DND-41 (cell line): ENCODE results near the gene PTK6.

Experiments
- EZH2 ChIP-seq: IDR thresholded peaks from 3 replicates; pipeline ENCODE4 v1.6.1; 2012; ENCODE audit warnings: borderline replicate concordance, low read depth, mild to moderate bottlenecking, moderate library complexity, low read length, inconsistent platforms; ENCODE audit not compliant: severe bottlenecking
- TF ChIP-seq, protein P1 (sequence below): IDR thresholded peaks from 2 replicates; pipeline ENCODE4 v1.5.1; 2012; ENCODE audit warnings: borderline replicate concordance, low read length, moderate library complexity, mild to moderate bottlenecking; ENCODE audit not compliant: poor library complexity, severe bottlenecking; ENCODE audit errors: extremely low read depth

GRCh38 chr20:63488315-63489251, 48.6 kb downstream of the PTK6 start:
- TF ChIP-seq, protein P1, sequence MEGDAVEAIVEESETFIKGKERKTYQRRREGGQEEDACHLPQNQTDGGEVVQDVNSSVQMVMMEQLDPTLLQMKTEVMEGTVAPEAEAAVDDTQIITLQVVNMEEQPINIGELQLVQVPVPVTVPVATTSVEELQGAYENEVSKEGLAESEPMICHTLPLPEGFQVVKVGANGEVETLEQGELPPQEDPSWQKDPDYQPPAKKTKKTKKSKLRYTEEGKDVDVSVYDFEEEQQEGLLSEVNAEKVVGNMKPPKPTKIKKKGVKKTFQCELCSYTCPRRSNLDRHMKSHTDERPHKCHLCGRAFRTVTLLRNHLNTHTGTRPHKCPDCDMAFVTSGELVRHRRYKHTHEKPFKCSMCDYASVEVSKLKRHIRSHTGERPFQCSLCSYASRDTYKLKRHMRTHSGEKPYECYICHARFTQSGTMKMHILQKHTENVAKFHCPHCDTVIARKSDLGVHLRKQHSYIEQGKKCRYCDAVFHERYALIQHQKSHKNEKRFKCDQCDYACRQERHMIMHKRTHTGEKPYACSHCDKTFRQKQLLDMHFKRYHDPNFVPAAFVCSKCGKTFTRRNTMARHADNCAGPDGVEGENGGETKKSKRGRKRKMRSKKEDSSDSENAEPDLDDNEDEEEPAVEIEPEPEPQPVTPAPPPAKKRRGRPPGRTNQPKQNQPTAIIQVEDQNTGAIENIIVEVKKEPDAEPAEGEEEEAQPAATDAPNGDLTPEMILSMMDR, result no peak
- no peak for TF ChIP-seq EZH2
